ENCODE data around the gene HOXD11.
A peak's percentile ranks its signal among the peaks of the same experiment; 100 is the strongest.

The HOXD11 gene

GRCh38 chr2:176136374-176137251 is 29.5 kb downstream of the HOXD11 start:
- DNase-seq = no peak

DNA sequence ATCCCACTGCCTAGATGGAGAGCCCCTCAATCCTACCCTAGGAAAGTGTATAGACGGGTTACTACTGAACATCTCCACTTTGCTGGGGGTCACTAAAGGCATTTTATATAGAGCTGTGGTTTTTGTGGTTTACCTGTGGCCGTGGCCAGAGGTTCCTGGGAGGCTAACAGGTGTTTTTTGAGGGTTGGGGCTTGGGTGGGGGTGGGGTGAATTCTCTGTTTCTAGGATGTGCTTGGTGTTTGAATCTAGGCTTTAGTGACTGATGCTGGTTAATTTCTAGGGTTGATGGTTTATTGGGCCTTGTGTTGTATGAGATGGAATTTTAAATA is 30.1 kb downstream of the HOXD11 start:
- no peak for DNase-seq

- DNase-seq = no peak
These were observed 30.8 kb downstream of the HOXD11 start for GRCh38 chr2:176137906-176138305.

GRCh38 chr2:176138526-176138922 is 31.4 kb downstream of the HOXD11 start:
- DNase-seq = no peak

- no peak for DNase-seq
These were observed 32.0 kb downstream of the HOXD11 start for GRCh38 chr2:176138923-176139660.

GRCh38 chr2:176139661-176140512 is 32.8 kb downstream of the HOXD11 start:
- no peak for DNase-seq

GRCh38 chr2:176140513-176141317 is 33.6 kb downstream of the HOXD11 start:
- peak; percentile 66 for DNase-seq

DNA sequence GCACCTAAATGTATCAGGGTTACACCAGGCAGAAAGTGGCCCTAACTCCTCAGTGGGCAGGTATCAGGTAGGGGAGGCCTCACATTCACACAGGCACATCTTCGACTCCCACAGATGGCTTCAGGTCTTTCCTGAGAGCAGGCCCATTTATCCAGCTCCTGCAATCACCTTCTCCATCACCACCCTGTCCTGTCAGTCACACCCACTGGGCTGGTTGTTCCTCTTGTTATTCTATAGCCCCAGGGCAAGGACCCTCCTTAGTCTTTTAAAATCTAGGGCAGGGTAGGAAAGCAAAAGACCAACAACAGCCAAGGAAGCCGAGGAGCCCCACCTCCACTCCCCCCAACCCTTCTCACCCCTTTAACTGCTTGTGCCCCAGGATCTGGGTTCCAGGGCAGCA is 35.2 kb downstream of the HOXD11 start:
- no peak for DNase-seq

- no peak for DNase-seq
These were observed 38.2 kb downstream of the HOXD11 start for GRCh38 chr2:176145085-176145969.

- DNase-seq = no peak
These were observed 39.0 kb downstream of the HOXD11 start for GRCh38 chr2:176146101-176146500.

- DNase-seq = no peak
These were observed 39.6 kb downstream of the HOXD11 start for GRCh38 chr2:176146645-176147044.

- no peak for DNase-seq
These were observed 40.2 kb downstream of the HOXD11 start for GRCh38 chr2:176147210-176147799.

DNA sequence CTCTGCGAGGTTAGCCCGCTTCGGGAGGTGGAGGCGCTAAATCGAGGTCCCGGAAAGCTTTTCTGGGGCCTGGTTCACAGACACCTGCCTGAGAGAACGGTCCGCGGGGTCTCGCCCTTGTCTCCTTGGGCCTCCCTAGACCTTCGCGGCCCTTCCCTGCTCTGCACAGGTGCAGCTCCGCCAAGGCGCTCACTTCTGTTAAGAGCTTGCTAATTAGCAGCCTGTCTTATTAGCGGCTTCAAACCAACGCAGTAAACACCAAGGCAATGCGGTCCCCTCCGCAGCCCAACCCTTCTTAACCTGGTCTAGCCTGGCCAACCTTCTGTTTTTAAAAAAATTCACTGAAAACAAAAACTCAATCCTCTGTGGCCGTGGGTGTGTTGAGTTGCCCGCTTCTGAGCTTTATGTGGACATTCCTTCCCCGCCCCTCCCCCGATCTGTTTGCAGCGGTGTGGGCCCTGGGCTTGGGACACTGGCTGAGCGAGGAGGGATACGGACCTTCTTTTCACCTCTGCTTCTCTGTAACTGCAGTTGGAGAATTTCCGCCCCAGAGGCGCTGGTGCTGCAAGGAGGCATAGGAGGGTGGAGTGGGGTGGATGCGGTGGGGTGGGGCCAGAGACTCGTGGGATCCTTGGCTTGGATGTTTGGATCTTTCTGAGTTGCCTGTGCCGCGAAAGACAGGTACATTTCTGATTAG is 40.9 kb downstream of the HOXD11 start:
- no peak for DNase-seq

DNA sequence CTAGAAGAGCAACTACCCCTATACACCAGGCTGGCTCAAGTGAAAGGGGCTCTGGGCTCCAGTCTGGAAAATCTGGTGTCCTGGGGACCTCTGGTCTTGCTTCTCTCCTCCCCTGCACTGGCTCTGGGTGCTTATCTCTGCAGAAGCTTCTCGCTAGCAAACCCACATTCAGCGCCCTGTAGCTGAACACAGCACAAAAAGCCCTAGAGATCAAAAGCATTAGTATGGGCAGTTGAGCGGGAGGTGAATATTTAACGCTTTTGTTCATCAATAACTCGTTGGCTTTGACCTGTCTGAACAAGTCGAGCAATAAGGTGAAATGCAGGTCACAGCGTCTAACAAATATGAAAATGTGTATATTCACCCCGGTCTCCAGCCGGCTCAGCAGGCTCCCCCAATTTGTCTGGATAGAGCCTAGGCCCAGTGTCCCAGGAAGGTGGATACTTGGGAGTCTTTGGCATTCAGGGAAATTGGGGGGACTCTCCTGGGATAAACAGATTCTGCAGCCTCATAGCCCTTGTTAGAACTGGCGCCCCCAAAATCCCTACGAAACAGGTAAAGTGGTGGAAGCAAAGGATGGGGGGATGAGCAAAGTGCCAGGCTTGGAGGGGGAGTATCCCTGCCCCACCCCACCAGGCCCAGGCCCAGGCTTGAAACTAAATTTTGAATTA is 41.8 kb downstream of the HOXD11 start:
- DNase-seq = no peak

GRCh38 chr2:176149481-176149938 is 42.4 kb downstream of the HOXD11 start:
- DNase-seq = no peak

DNA sequence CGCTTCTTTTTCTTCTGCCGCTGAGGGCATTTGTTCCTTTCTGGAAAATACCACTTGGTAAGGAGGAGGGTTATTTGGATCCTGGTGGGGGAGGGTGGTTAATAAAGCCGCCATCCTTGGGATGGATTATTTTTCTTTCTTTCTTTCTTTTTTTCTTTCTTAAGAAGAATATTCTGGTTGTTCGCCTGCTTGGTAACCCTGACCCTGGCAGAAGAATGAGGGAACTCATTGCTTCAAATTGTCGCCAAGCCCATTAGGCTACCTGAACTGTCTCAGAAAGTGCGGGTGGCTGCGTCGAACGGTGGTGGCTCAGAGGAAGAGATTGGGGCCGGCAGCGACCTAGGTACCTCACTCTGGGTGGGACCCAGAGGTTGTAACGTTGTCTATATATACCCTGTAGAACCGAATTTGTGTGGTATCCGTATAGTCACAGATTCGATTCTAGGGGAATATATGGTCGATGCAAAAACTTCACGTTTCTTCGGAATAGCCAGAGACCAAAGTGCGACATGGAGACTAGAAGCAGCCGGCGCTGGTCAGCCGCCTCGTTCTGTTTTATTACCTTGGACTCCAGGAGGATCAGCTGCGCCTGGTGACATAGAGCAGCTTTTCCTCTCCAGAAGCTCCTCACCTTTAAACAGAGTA is 43.0 kb downstream of the HOXD11 start:
- DNase-seq = no peak

GRCh38 chr2:176150584-176151441 is 43.7 kb downstream of the HOXD11 start:
- no peak for DNase-seq

Measured in suppressor macrophage treated with lipopolysaccharide for 4 hours (primary cell).